Endothelial cell of umbilical vein (primary cell): ENCODE data around the gene MGAT5. TPM values are rescaled to one million over a fixed set of nuclear protein-coding genes. Genes with fewer than 3 reads are reported as not detected.

Experiments used
- BruUV-seq: library from RNA; stranded (reverse); fragments of 400-500 nt; replicated peaks from 2 replicates; lab custom pipeline; 2021; lab: Mats Ljungman, UMichigan
- CTCF ChIA-PET: fragments of 300-600, 350-600 bp; sonication (Branson Sonifier 250); formaldehyde crosslinking; loops from one replicate; lab custom pipeline; 2021; ENCODE audit warnings: antibody characterized with exemption, inconsistent platforms; lab: Charles Lee
- POLR2A ChIA-PET: fragments of 300-600, 350-600 bp; sonication (Branson Sonifier 250); formaldehyde crosslinking; loops from one replicate; lab custom pipeline; 2021; ENCODE audit warnings: antibody characterized with exemption, inconsistent platforms; lab: Charles Lee
- DNase-seq: peaks from one replicate; pipeline ENCODE4 v3.0.0-alpha.2; 2011; ENCODE audit warnings: low read depth, low spot score
- FAIRE-seq: peaks from 2 replicates; lab custom pipeline; 2011; peaks lifted over from hg19 to GRCh38; lab: Jason Lieb, UNC
- H2AFZ ChIP-seq: 2 replicates; pipeline ENCODE4 v1.6.0; 2012; ENCODE audit warnings: low read depth, low read length, control low read depth, inconsistent platforms
- H3K27ac ChIP-seq: 2 replicates; pipeline ENCODE4 v1.5.1; 2011; ENCODE audit warnings: low read depth, mild to moderate bottlenecking, control low read depth, low read length, moderate library complexity; ENCODE audit not compliant: insufficient read depth
- H3K27me3 ChIP-seq, 2 experiments: 2 replicates each; pipeline versions ENCODE4 v1.6.0 to v1.6.1; 2011; ENCODE audit warnings: low read length in 2 of 2, mixed read lengths in 1 of 2; ENCODE audit not compliant: control insufficient read depth in 2 of 2, insufficient read depth in 2 of 2
- H3K36me3 ChIP-seq, 2 experiments: 2 replicates in 1 of 2; 3 replicates in 1 of 2; pipeline ENCODE4 v1.5.1; 2011; ENCODE audit warnings: low read length in 2 of 2, mild to moderate bottlenecking in 1 of 2, moderate library complexity in 1 of 2; ENCODE audit not compliant: control insufficient read depth in 2 of 2, insufficient read depth in 2 of 2; ENCODE audit errors: extremely low read depth in 1 of 2
- H3K4me1 ChIP-seq: 3 replicates; pipeline ENCODE4 v1.5.1; 2011; ENCODE audit warnings: mild to moderate bottlenecking, low read length; ENCODE audit not compliant: control insufficient read depth, insufficient read depth; ENCODE audit errors: extremely low read depth
- H3K4me2 ChIP-seq: 2 replicates; pipeline ENCODE4 v1.6.1; 2011; ENCODE audit warnings: low read length, control low read depth, mixed read lengths; ENCODE audit not compliant: insufficient read depth
- H3K4me3 ChIP-seq, 3 experiments: fragments of 200-600 bp in 1 of 3; sonication (generic), shearing (Covaris generic) in 1 of 3; replicated peaks in 1 of 3; 2 replicates each; pipeline ENCODE4 v1.5.1; 2011 to 2016; ENCODE audit warnings: control low read depth in 3 of 3, low read length in 3 of 3, mild to moderate bottlenecking in 2 of 3, inconsistent platforms in 1 of 3, low read depth in 1 of 3, moderate library complexity in 1 of 3; ENCODE audit not compliant: insufficient read depth in 1 of 3
- H3K79me2 ChIP-seq: 2 replicates; pipeline ENCODE4 v1.6.0; 2012; ENCODE audit warnings: low read length, inconsistent platforms; ENCODE audit not compliant: control insufficient read depth, insufficient read depth
- H3K9ac ChIP-seq: replicated peaks from 2 replicates; pipeline ENCODE3; 2011; ENCODE audit warnings: low read length, control low read depth; ENCODE audit not compliant: insufficient read depth; ENCODE audit errors: extremely low read depth
- H3K9me1 ChIP-seq: replicated peaks from 3 replicates; pipeline ENCODE4 v1.6.0; 2011; ENCODE audit warnings: mild to moderate bottlenecking, low read length; ENCODE audit not compliant: control insufficient read depth, insufficient read depth; ENCODE audit errors: extremely low read depth
- H3K9me3 ChIP-seq: replicated peaks from 2 replicates; pipeline ENCODE4 v1.5.1; 2012; ENCODE audit warnings: low read length, inconsistent platforms; ENCODE audit not compliant: control insufficient read depth, insufficient read depth
- H4K20me1 ChIP-seq: replicated peaks from 2 replicates; pipeline ENCODE3; 2011; ENCODE audit warnings: mild to moderate bottlenecking, low read length; ENCODE audit not compliant: control insufficient read depth, insufficient read depth; ENCODE audit errors: extremely low read depth
- CTCF ChIP-seq, 2 donors: IDR thresholded peaks; 1 replicate in 1 of 2; 2 replicates in 1 of 2; pipeline ENCODE4 v1.5.1; 2011; ENCODE audit warnings: low read length in 2 of 2, mild to moderate bottlenecking in 2 of 2, moderate library complexity in 2 of 2, control low read depth in 1 of 2, inconsistent platforms in 1 of 2, low read depth in 1 of 2; ENCODE audit not compliant: insufficient read depth in 1 of 2; ENCODE audit errors: extremely low read depth in 1 of 2
- EZH2 ChIP-seq: IDR thresholded peaks from 2 replicates; pipeline ENCODE4 v1.6.1; 2012; ENCODE audit warnings: borderline replicate concordance, low read depth, mild to moderate bottlenecking, moderate library complexity, low read length, inconsistent platforms; ENCODE audit not compliant: severe bottlenecking
- FOS ChIP-seq: IDR thresholded peaks from 2 replicates; pipeline ENCODE4 v1.6.1; 2011; ENCODE audit warnings: mild to moderate bottlenecking, low read length, moderate library complexity, borderline replicate concordance; ENCODE audit not compliant: insufficient read depth
- GATA2 ChIP-seq: IDR thresholded peaks from 2 replicates; pipeline ENCODE4 v1.7.0; 2011; ENCODE audit warnings: low read depth, mild to moderate bottlenecking, moderate library complexity, mixed read lengths, low read length; ENCODE audit not compliant: insufficient read length, insufficient read depth
- JUN ChIP-seq: IDR thresholded peaks from 2 replicates; pipeline ENCODE4 v1.6.1; 2011; ENCODE audit warnings: borderline replicate concordance, low read depth; ENCODE audit not compliant: insufficient read length, insufficient read depth
- MAX ChIP-seq: IDR thresholded peaks from 2 replicates; pipeline ENCODE4 v1.6.1; 2011; ENCODE audit not compliant: insufficient read depth, insufficient read length
- MYC ChIP-seq: IDR thresholded peaks from one replicate; pipeline ENCODE4 v1.6.1; 2011; ENCODE audit warnings: mild to moderate bottlenecking, low read depth, low read length
- POLR2A ChIP-seq: IDR thresholded peaks from 2 replicates; pipeline ENCODE4 v1.6.1; 2012; ENCODE audit warnings: low read depth, mild to moderate bottlenecking, control low read depth, low read length
- POLR2AphosphoS5 ChIP-seq: IDR thresholded peaks from 2 replicates; pipeline ENCODE4 v1.6.1; 2012; ENCODE audit warnings: low read depth, mild to moderate bottlenecking, control low read depth, low read length, moderate library complexity; ENCODE audit not compliant: insufficient read depth
- dilution Hi-C: fragments of 300-500 bp; cut with MboI; formaldehyde crosslinking; loops from one replicate; pipeline ENCODE4 v1.15.0; 2019; ENCODE audit warnings: low sequenced_read_pairs; ENCODE audit not compliant: extremely low pct_ligation_motif_present
- intact Hi-C: fragments of 100-400 bp; cut with micrococcal nuclease; formaldehyde crosslinking; loops from one replicate; pipeline ENCODE4 v1.10.0; 2022
- polyA plus RNA-seq, 4 experiments: library from polyadenylated mRNA; depleted of rRNA in 3 of 4; stranded (reverse) in 3 of 4; unstranded in 1 of 4; fragments of >200 nt; gene quantifications; 2 replicates each; pipeline versions ENCODE4 v1.2.1 to v1.2.3, GENCODE V29; 2011 to 2012; ENCODE audit warnings: missing spikeins in 1 of 4
- total RNA-seq: library from RNA; stranded (reverse); gene quantifications from 2 replicates; pipeline ENCODE4 v1.2.3, GENCODE V29; 2021

The MGAT5 gene
- total and polyA plus RNA-seq, 2 donors (not counting 3 experiments of a cell fraction or from before 2014, with no cell fraction given) = 17.7 to 84.1 TPM

- FAIRE-seq (peak; percentile 83), DNase-seq (peak; percentile 93)
- intact Hi-C loops = loop anchor here (10.0 kb wide), 1 partner anchor 284 kb away; no protein-coding TSS in a partner anchor
Measured at GRCh38 chr2:134401081-134401497, 147.2 kb downstream of the MGAT5 start.

More at GRCh38 chr2:134401081-134401497, 147.2 kb downstream of the MGAT5 start:
- H3K4me1 ChIP-seq = peaks cover 61% of the 10 kb centered on the region
- peak overlapping the region; percentile 92 for H3K27ac ChIP-seq
- ChIA-PET CTCF (interaction anchor here (1.0 to 11.1 kb wide), 13 partner anchors 9 to 514 kb away, joined by 3 to 98 read pairs (median 6); no protein-coding TSS in a partner anchor), POLR2A (interaction anchor here (0.9 to 1.2 kb wide), 2 partner anchors 33 to 45 kb away, joined by 3 read pairs; no protein-coding TSS in a partner anchor)
- TF ChIP-seq FOS = no peak
- TF ChIP-seq POLR2A = no peak
- TF ChIP-seq MYC = no peak
- peak; percentile 33 for TF ChIP-seq GATA2
- TF ChIP-seq POLR2AphosphoS5 = peak; percentile 58
- no peak for TF ChIP-seq MAX
- TF ChIP-seq CTCF (IDR thresholded peaks at IDR 0.05; ENCODE audit: extremely low read depth in 1 of 2, insufficient read depth in 1 of 2, low read depth in 1 of 2, low read length in 2 of 2) = no peak
- no peak for TF ChIP-seq JUN
- TF ChIP-seq EZH2 = no peak
- dilution Hi-C loops = no loop called here
- no peaks in the 10 kb centered on the region for H3K27me3 ChIP-seq
- H3K4me3 ChIP-seq = no peak overlapping the region
- H3K36me3 ChIP-seq = peaks cover 0 to 4% of the 10 kb centered on the region in 2 experiments
- no peak overlapping the region for H3K9ac ChIP-seq
- no peaks in the 10 kb centered on the region for H3K9me3 ChIP-seq
- no TSS peak for BruUV-seq
- peak overlapping the region; percentile 15 for H3K4me2 ChIP-seq
- H3K9me1 ChIP-seq = no peaks in the 10 kb centered on the region
- no peak overlapping the region for H2AFZ ChIP-seq
- H4K20me1 ChIP-seq = no peaks in the 10 kb centered on the region
- no peaks in the 10 kb centered on the region for H3K79me2 ChIP-seq
